HepG2 (cell line): ENCODE results near the gene L3MBTL4. TPM values are rescaled to one million over a fixed set of nuclear protein-coding genes. Genes with fewer than 3 reads are reported as not detected.

ENCODE experiments used
- ATAC-seq: fragments of 200-7000 bp; cut with Tn5 transposase; 3 replicates; pipeline ENCODE4 v1.9.1; 2020; ENCODE audit warnings: mild to moderate bottlenecking, moderate library complexity
- BruUV-seq: library from RNA; stranded (reverse); fragments of 400-500 nt; replicated peaks from 2 replicates; lab custom pipeline; 2021; lab: Mats Ljungman, UMichigan
- CTCF ChIA-PET: fragments of 300-600 bp; formaldehyde crosslinking; extraction: SDS; loops from one replicate; lab custom pipeline; 2021; ENCODE audit warnings: low total read pairs, inconsistent platforms, low intra/inter-chr PET ratio; lab: Yijun Ruan, JAX
- POLR2A ChIA-PET: fragments of 350-600 bp; sonication (Branson Sonifier 250); formaldehyde crosslinking; loops from one replicate; lab custom pipeline; 2020; ENCODE audit warnings: antibody characterized with exemption, inconsistent platforms; lab: Yijun Ruan, JAX
- DNase-seq: peaks from one replicate; pipeline ENCODE4 v3.0.0-alpha.2; 2015; ENCODE audit warnings: low spot score
- FAIRE-seq: peaks from 3 replicates; lab custom pipeline; 2011; peaks lifted over from hg19 to GRCh38; lab: Jason Lieb, UNC
- H2AFZ ChIP-seq: one replicate; pipeline ENCODE4 v1.6.1; 2011; ENCODE audit warnings: low read length, inconsistent platforms
- H3K27ac ChIP-seq: fragments of 300-600 bp; 3 replicates; pipeline ENCODE4 v1.8.0; 2011; ENCODE audit warnings: mixed run types, mild to moderate bottlenecking, mixed read lengths, low read length, inconsistent platforms; ENCODE audit not compliant: insufficient read depth; ENCODE audit errors: extremely low read length
- H3K27me3 ChIP-seq, 2 experiments: fragments of 200-600 bp in 1 of 2; 2 replicates in 1 of 2; 3 replicates in 1 of 2; pipeline versions ENCODE4 v1.6.0 to v1.8.0; 2011; ENCODE audit warnings: low read length in 2 of 2, mild to moderate bottlenecking in 2 of 2, moderate library complexity in 2 of 2, inconsistent platforms in 1 of 2; ENCODE audit not compliant: insufficient read depth in 2 of 2, control insufficient read depth in 1 of 2
- H3K36me3 ChIP-seq, 2 experiments: fragments of 200-600 bp in 1 of 2; replicated peaks in 1 of 2; 2 replicates in 1 of 2; 3 replicates in 1 of 2; pipeline versions ENCODE4 v1.5.1 to v1.8.0; 2011; ENCODE audit warnings: low read length in 2 of 2, inconsistent platforms in 1 of 2; ENCODE audit not compliant: insufficient read depth in 2 of 2, control insufficient read depth in 1 of 2
- H3K4me1 ChIP-seq: 2 replicates; pipeline ENCODE4 v1.5.1; 2012; ENCODE audit warnings: low read length, inconsistent platforms; ENCODE audit not compliant: insufficient read depth
- H3K4me2 ChIP-seq: 2 replicates; pipeline ENCODE4 v1.6.0; 2011; ENCODE audit warnings: low read depth, low read length, inconsistent platforms
- H3K4me3 ChIP-seq, 3 experiments: fragments of 200-600 bp in 1 of 3; sonication (generic), shearing (Covaris generic) in 1 of 3; replicated peaks in 1 of 3; 2 replicates each; pipeline ENCODE4 v1.5.1; 2011 to 2016; ENCODE audit warnings: low read length in 3 of 3, inconsistent platforms in 2 of 3, low read depth in 2 of 3, mild to moderate bottlenecking in 2 of 3, control low read depth in 1 of 3, mixed read lengths in 1 of 3; ENCODE audit not compliant: insufficient read depth in 1 of 3
- H3K79me2 ChIP-seq: one replicate; pipeline ENCODE4 v1.6.1; 2011; ENCODE audit warnings: low read length, inconsistent platforms; ENCODE audit not compliant: insufficient read depth
- H3K9ac ChIP-seq: 2 replicates; pipeline ENCODE4 v1.6.0; 2011; ENCODE audit warnings: mild to moderate bottlenecking, low read depth, low read length, inconsistent platforms; ENCODE audit not compliant: insufficient read depth
- H3K9me3 ChIP-seq: 2 replicates; pipeline ENCODE4 v1.5.1; 2012; ENCODE audit warnings: mild to moderate bottlenecking, low read length
- H4K20me1 ChIP-seq: 2 replicates; pipeline ENCODE4 v1.6.0; 2011; ENCODE audit warnings: inconsistent platforms, mild to moderate bottlenecking, low read length, moderate library complexity; ENCODE audit not compliant: insufficient read depth
- BORCS8-MEF2B ChIP-seq: sonication (generic); formaldehyde crosslinking; IDR thresholded peaks from 2 replicates; pipeline ENCODE4 v1.8.0; 2022; ENCODE audit warnings: mild to moderate bottlenecking, missing genetic modification reagents
- GABPA ChIP-seq, 2 experiments: IDR thresholded peaks; 2 replicates each; pipeline ENCODE4 v1.6.1; 2011 to 2016; ENCODE audit warnings: low read depth in 2 of 2, low read length in 1 of 2, missing biosample characterization in 1 of 2, missing genetic modification characterization in 1 of 2
- HINFP ChIP-seq: sonication (generic); formaldehyde crosslinking; IDR thresholded peaks from 2 replicates; pipeline ENCODE4 v1.4.0; 2020; ENCODE audit warnings: low read depth, mild to moderate bottlenecking, missing genetic modification reagents
- KLF9 ChIP-seq: IDR thresholded peaks from 2 replicates; pipeline ENCODE4 v1.6.1; 2016; ENCODE audit warnings: low read depth
- PHF5A ChIP-seq: IDR thresholded peaks from one replicate; pipeline ENCODE4 v1.6.1; 2018; ENCODE audit warnings: low read depth, missing genetic modification reagents; ENCODE audit not compliant: unreplicated experiment
- SNAI1 ChIP-seq: sonication (generic); formaldehyde crosslinking; IDR thresholded peaks from 2 replicates; pipeline ENCODE4 v1.5.0; 2020; ENCODE audit warnings: mild to moderate bottlenecking, missing genetic modification reagents, borderline replicate concordance
- TAF1 ChIP-seq: sonication (generic); formaldehyde crosslinking; IDR thresholded peaks from 2 replicates; pipeline ENCODE4 v1.4.0; 2020; ENCODE audit warnings: missing genetic modification reagents
- ZNF280D ChIP-seq: sonication (generic); formaldehyde crosslinking; IDR thresholded peaks from 2 replicates; pipeline ENCODE4 v1.5.1; 2020; ENCODE audit warnings: mild to moderate bottlenecking, missing genetic modification reagents
- ZNF557 ChIP-seq: sonication (generic); formaldehyde crosslinking; IDR thresholded peaks from 2 replicates; pipeline ENCODE4 v1.4.0; 2020; ENCODE audit warnings: missing genetic modification reagents
- WGBS: methylation state at CpG from one replicate; pipeline ENCODE4 v1.1.6; 2017; ENCODE audit warnings: low lambda C conversion rate; 5-methylcytosine and 5-hydroxymethylcytosine counted together
- in situ Hi-C: cut with HindIII; loops from 2 replicates; pipeline ENCODE4 v1.10.0; 2017; ENCODE audit warnings: low pct_unique_long_range_greater_than_20kb; ENCODE audit not compliant: extremely low pct_ligation_motif_present
- intact Hi-C: fragments of 100-400 bp; cut with micrococcal nuclease; formaldehyde crosslinking; loops from one replicate; pipeline ENCODE4 v1.10.0; 2022; ENCODE audit not compliant: unreplicated experiment
- polyA plus RNA-seq, 8 experiments: library from polyadenylated mRNA; depleted of rRNA in 3 of 8; stranded (reverse) in 7 of 8; unstranded in 1 of 8; fragments of >200 nt; fragmentation: Illumina TruSeq in 4 of 8; extraction: Trizol in 4 of 8; gene quantifications; 2 replicates each; pipeline versions ENCODE4 v1.2.1 to v1.2.3, GENCODE V29; 2011 to 2016; ENCODE audit warnings: low read depth in 4 of 8, missing spikeins in 1 of 8, mixed read lengths in 1 of 8; ENCODE audit not compliant: insufficient read depth in 1 of 8
- total RNA-seq, 5 experiments: library from RNA; depleted of rRNA; stranded (reverse); fragments of >200 nt; fragmentation: Illumina TruSeq; extraction: Trizol; gene quantifications; 2 replicates each; pipeline ENCODE4 v1.2.3, GENCODE V29; 2016; ENCODE audit warnings: low read depth in 1 of 5

L3MBTL4 gene
- total and polyA plus RNA-seq, 2 of the 13 experiments (the other 11 are each of a cell fraction or from before 2014, with no cell fraction given), result 10.8 to 13.3 TPM

- H3K4me3 ChIP-seq, result no peak overlapping the region
- H3K4me1 ChIP-seq, result peaks cover 9% of the 10 kb centered on the region
- H3K9me3 ChIP-seq, result no peaks in the 10 kb centered on the region
- no TSS peak for BruUV-seq
- no peak overlapping the region for H2AFZ ChIP-seq
- no peak for FAIRE-seq
- H3K27ac ChIP-seq, result no peak overlapping the region
- TF ChIP-seq PHF5A (CRISPR knock-in tag), result no peak
- TF ChIP-seq TAF1 (CRISPR knock-in tag), result no peak
- TF ChIP-seq ZNF280D, result no peak
- no peak for TF ChIP-seq BORCS8-MEF2B (CRISPR knock-in tag)
- no peak for TF ChIP-seq HINFP (CRISPR knock-in tag)
- TF ChIP-seq SNAI1 (CRISPR knock-in tag), result no peak
- no peak for TF ChIP-seq KLF9
- TF ChIP-seq ZNF557 (CRISPR knock-in tag), result no peak
- no peak for TF ChIP-seq GABPA (IDR thresholded peaks at IDR 0.05; ENCODE audit: low read depth, low read length)
- TF ChIP-seq GABPA (CRISPR knock-in tag; IDR thresholded peaks at IDR 0.05; ENCODE audit: low read depth), result no peak
- H3K4me2 ChIP-seq, result no peak overlapping the region
- in situ Hi-C loops (no loop called here), intact Hi-C loops (no loop called here)
- no peak overlapping the region for H3K9ac ChIP-seq
- WGBS, result 96% methylated on average over 2 of the region's 2 CpGs
- CTCF ChIA-PET, result no interaction called here
- POLR2A ChIA-PET, result no interaction called here
- H3K79me2 ChIP-seq, result no peaks in the 10 kb centered on the region
- H3K27me3 ChIP-seq, result no peaks in the 10 kb centered on the region
- H3K36me3 ChIP-seq, result no peaks in the 10 kb centered on the region
- no peak for DNase-seq
- no peak for ATAC-seq
- H4K20me1 ChIP-seq, result no peaks in the 10 kb centered on the region
Measured at GRCh38 chr18:6205706-6206105, 209.0 kb downstream of the L3MBTL4 start.
